ENCODE data around the gene AMOTL1. TPM values are rescaled to one million over a fixed set of nuclear protein-coding genes. Genes with fewer than 3 reads are reported as not detected.

AMOTL1 gene
- total RNA-seq, 1 donor from 2014 or later, result 57.1 TPM

DNA sequence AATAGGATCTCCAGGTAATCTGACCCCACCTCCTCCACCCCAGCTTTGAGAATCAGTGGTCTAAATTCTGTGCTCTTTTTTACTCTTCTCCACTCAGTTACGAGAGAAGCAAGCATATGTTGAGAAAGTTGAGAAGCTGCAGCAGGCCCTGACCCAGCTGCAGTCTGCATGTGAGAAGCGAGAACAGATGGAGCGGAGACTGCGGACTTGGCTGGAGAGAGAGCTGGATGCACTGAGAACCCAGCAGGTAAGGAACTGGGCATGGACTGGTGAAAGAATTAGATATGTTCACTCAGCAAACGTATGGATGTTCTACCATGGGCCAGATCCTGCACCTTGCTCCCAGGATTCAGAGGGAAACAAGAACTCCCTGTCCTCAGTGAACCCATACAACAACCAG, 85.7 kb downstream of the AMOTL1 start:
- DNase-seq (ENCODE audit: extremely low read depth, low read depth, low spot score), result no peak

DNA sequence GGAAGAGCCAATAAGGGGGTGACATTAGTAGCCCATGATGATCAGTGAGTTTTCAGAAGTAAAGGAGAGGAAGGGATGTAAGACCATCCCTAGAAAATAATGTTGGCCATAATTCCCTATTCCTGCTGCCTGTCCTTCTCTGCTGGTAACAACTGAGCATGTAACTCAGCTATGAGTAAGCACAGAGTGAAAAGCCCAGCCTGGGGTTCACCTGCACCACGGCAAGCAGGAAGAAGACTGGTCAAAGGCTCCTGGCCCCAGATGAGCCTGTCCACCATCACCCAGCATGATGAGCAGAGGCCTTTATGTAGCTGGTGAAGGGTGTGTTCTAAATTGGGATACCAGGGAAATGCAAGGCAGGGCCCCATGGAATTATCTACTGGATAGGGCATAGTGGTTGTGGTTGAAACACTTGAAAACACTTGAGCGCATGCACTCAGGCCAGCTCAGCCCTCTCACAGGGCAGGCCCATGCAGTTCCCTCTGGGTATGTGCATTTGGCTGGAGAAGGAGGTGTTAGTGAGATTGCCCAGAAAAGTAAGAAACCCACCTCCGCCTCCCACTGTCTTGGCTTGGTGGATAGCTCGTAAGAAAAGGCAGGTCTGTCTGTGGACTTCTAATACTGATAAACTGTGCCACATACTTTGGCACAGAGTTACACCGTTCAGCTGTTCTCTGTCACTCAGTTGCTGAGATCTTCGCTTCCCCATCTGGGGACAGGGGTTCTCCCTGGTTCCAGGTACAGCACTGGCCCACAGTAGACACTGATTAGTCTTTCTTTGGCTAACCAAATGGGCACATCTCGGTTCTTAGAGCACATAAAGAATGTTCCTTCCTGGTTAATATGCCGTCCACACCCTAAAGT, 86.8 kb downstream of the AMOTL1 start:
- DNase-seq (ENCODE audit: extremely low read depth, low read depth, low spot score), result no peak

DNA sequence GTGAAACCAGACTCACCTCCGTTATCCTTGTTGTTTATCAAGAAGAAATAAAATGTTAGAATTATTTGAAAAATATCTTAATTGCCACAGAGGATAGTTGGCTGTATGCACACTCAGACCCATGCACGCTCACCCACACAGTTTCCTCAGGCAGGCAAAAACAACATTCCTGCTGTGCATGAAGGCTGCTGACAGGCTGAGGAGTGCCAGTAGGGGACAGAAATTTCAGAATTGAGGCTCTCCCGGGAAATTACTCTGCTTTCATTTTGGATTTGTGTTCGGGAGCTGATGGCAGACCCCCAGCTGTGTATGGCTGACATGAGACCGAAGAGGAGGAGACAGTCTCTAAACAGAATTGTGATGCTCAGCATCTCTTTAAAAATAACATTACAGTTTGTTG, 87.5 kb downstream of the AMOTL1 start:
- DNase-seq (ENCODE audit: extremely low read depth, low read depth, low spot score), result no peak

DNA sequence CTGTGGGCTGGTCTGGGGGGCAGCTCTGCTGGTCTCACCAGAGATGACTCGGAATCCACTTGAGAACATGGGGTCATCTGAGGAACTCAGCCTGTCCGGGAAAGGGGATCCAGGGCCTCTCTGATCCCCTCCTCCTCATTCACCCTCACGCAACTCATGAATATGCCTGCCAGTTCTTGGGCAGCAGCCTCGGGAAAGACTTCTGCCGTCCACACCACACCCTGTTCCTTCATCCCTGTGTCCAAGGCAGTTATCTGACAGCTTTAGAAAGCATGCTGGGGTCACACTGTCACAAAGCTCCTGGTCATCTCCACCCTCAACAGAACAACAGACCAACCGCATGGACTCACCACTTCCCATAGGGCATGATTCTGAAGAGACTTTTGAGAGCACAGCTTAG, 88.3 kb downstream of the AMOTL1 start:
- DNase-seq (ENCODE audit: extremely low read depth, low read depth, low spot score), result no peak

DNA sequence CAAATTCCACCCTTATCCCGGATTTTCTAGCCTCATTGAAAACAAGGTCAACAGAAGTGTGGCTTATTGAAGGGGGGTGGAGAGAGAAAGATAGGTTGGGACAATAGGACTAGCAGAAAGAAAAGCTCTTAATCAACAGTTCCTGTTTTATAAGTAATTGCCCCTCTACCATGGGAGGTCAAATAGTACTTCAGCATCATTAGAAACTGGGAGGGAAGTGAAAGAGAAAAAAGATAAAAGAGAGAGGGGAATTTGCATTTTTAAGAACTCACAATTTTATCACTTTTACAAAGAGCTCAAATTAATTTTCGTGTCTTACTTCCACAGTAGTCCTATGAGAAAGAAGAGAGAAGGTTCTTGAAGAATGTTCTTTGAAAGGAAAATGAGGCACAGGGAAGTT, 89.2 kb downstream of the AMOTL1 start:
- no peak for DNase-seq (ENCODE audit: extremely low read depth, low read depth, low spot score)

DNA sequence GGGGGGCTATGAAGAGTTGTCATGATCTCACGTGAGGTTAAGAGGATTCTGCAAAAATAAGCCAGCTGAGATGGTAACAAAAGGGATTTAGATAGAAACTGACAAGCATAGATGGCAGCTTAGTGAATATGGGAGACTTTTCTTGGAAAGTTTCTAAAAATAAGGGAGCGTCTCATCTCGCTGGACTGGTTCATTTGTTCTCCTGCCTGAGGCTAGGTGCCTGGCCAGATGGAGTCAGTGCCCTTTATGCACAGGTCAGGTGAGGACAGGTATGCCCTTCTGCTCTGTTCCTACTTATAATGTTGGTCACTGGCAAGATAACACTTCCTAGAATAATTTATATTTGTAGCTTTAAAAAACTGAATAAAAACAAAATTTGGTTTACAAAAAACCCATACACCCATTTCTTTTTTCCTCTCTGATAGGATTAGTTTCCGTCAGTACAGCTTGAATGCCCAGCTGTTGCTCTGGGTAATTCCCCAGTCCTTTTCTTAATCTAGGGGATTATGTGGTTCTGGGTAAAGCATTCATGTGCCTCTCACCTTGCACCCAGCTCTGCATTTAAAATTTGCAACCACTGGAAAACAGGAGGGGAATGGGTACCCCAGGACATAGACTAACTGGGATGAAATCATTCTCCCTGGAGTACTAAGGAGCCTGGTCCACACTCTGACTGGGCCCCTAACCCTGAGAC, 90.0 kb downstream of the AMOTL1 start:
- DNase-seq (ENCODE audit: extremely low read depth, low read depth, low spot score), result no peak

DNA sequence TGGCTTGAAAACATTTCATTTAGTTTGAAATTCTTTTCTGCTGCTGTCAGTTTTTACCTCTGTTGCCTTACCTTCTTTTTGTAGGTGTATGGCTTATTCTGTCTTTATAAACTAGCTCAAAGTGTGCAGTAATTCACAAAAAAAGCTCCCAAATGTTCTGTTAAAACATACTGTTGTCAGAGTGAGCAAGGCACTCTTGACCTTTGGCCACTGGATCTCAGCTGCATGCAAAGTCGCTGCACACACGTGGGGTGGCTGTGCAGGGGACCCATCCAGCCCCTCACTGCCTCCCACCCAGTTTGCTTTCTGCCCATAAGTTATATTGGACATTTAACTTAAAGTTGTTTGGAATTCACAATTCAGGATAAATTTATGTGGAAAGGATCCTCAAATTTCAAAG, 92.2 kb downstream of the AMOTL1 start:
- DNase-seq (ENCODE audit: extremely low read depth, low read depth, low spot score), result no peak

DNA sequence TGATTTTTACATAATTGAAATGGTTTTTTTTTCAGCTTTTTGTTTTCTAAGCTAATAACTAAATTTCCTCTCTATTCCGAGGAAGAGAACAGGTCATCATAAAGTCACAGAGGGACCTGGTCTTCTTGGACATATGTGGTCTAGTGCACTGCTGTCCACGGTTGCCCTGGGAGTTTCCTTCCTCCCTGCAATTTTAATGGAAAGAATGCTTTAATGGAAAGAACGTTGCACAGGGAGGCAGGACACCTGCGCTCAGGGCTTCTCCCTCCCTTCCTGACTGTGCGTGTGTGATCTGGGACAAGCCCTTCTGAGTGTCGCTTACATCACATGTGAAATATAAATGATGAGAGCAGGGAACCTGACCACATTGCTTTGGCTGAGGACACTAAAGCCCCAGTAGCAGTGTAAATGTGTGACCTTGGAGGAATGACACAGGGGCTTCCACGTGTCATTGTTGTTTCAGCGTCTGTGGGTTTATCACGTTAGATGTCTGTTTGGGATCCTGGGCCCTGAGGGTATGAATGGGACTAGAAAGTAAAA, 93.2 kb downstream of the AMOTL1 start:
- DNase-seq (ENCODE audit: extremely low read depth, low read depth, low spot score), result no peak

DNA sequence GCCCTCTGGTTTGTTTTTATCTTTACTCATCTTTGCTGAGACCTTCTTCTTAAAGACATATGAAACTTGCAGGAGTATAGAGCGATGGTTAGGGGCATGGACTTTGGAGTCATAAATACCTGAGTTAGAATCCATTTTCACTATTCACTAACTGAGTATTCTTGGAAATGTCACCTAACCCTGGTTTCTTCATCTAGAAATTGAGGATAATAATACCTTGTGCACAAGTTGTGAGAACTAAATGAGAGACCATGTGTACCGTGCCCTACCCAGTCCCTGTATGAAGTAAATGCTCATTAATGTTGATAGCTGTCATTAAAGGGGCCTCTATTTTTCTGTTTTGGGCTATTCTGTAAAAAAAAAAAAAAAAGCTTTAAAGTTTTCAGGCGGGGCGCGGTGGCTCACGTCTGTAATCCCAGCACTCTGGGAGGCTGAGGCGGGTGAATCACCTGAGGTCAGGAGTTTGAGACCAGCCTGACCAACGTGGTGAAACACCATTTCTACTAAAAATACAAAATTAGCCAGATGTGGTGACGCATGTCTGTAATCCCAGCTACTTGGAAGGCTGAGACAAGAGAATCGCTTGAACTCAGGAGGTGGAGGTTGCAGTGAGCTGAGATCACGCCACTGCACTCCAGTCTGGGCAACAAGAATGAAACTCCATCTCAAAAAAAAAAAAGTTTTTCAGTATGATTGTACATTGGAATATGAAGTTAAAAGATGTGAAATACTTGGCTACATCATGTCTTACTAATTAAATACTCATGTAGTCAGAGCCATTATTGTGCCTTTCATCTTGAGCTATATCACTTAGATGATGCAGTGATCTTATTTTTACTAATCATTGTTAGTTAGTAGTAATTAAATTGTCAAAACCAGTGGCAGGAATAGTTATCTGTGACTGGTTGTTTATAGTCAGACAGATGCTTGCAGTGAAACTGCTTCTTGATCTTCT, 95.0 kb downstream of the AMOTL1 start:
- DNase-seq (ENCODE audit: extremely low read depth, low read depth, low spot score), result no peak

DNA sequence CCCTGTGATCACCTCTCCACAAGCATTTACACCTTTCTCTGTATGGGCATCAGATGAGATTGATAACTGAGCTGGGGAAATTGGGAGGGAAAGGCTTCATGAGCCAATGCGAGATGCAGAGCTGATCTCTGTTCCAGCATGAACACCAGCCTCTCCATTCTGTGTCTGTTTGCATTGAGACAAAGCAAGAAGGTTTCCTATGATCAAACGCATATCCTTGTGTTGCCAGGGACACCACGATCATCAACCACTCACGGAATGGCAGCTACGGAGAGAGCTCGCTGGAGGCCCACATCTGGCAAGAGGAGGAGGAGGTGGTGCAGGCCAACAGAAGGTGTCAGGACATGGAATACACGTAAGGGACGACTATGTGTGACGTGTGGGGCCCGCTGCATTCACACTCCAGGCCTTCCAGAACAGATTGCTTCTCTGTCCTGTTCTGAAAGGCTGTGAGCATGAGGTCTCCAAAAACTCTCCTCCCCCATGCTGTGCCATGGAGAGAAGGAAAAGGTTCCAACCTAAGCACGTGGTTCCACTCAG, 96.4 kb downstream of the AMOTL1 start:
- no peak for DNase-seq (ENCODE audit: extremely low read depth, low read depth, low spot score)

DNA sequence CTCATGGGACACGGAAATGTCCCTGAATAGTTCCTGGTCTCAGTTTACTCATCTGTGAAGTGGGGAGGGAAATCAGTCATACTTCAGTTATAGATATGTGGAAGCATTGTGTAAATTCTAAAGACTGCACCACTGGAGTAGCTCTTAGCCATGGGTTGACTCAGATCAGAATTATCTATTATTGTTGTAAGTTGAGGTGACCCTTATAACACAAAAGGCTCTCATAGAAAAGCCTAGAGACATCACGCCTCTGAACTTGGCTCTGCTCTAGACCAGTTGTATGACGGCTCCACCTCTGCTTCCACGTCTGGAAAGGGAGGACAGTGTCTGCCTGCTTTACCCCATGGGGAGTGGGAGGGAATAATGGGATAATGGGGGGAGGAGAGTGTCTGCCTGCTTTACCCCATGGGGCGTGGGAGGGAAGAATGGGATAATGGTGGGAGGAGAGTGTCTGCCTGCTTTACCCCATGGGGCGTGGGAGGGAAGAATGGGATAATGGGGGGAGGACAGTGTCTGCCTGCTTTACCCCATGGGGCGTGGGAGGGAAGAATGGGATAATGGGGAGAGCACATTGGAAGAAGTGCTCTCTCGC, 98.2 kb downstream of the AMOTL1 start:
- no peak for DNase-seq (ENCODE audit: extremely low read depth, low read depth, low spot score)

DNA sequence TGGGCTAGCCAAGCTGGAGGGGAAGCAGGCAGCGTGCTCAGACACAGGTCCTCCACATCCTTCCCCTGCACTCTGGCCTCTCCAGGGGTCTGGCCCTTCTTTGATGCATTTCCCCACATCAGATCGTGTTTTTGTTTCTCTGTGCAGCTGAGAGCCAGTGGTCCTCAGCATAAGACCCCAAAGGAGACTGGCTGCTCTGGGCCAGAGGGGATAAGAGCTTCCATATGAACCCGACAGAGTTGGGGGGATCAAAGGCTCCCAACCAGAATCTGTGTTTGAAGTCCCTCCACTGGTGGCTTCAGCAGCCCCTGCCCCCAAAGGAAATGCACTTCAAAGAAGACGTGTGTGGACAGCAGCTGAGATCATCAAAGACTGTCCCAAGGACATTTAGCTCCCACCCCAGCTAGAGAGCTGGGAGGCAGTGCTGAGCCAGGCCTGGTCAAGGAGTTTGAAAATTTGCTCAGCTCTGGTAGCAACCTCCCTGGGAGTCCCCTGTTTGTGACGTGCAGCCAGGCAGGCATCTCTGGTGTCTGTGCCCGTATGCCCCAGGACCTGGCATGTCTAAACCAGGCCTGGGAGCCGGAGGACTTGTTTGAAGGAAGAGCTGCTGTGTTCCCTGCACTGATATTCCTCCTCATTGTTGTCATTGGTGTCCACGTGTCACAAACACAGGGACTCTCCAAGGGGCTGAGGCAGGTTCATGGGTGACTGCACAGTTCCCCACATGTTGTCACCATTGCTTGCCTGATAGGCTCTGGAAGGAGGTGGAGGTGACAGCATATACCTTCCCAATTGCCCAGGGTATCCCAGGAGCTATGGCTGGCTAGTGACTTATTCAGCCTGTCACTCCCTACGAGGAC, 99.0 kb downstream of the AMOTL1 start:
- DNase-seq (ENCODE audit: extremely low read depth, low read depth, low spot score), result no peak

DNA sequence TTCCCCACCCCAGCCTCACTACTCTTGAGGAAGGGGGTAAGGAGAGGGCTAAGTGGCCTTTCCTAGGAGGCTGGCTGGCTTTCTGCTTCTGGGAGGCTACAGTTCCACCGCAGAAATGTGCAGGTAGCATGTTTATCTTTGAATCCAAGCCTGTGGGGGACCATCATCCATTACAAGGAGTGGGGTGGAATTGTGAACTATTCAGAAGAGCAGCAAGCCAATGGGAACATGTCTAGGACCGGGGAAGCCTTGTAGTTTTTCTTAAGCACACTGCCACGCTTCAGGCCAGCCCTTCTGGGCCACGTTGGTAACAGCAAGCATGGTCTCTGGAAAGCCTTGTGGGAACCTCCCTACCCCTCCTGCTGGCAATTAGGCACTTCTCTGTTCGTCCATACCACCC, 100.3 kb downstream of the AMOTL1 start:
- no peak for DNase-seq (ENCODE audit: extremely low read depth, low read depth, low spot score)

DNA sequence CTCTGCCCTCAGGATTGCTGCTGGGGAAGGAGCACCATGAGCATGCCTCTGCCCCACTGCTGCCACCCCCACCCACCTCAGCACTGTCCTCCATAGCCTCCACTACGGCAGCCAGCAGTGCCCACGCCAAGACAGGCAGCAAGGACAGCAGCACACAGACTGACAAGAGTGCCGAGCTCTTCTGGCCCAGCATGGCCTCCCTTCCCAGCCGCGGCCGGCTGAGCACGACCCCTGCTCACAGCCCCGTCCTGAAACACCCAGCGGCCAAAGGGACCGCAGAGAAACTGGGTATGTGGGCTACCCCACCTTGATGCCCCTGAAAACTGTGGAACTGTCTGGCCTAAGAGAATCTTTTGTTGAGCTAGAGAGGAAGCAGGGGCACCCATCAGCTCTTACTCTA, 101.0 kb downstream of the AMOTL1 start:
- DNase-seq (ENCODE audit: extremely low read depth, low read depth, low spot score), result no peak

DNA sequence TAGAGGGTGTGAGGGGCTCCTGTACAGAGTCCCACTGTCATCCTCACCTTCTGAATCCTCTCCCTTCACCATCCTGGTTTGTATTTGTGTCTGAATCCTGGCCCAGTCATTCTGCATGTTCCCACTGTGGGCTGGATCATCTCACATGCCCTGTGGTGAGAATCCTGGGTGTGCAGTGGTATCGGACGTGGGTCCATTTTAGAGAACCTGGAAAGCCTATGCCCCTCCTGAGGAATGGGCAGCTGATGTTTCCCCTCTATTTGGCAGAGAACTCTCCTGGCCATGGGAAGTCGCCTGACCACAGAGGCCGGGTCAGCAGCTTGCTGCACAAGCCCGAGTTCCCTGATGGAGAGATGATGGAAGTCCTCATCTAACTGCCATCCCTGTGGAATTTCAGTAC, 102.3 kb downstream of the AMOTL1 start:
- no peak for DNase-seq (ENCODE audit: extremely low read depth, low read depth, low spot score)

DNA sequence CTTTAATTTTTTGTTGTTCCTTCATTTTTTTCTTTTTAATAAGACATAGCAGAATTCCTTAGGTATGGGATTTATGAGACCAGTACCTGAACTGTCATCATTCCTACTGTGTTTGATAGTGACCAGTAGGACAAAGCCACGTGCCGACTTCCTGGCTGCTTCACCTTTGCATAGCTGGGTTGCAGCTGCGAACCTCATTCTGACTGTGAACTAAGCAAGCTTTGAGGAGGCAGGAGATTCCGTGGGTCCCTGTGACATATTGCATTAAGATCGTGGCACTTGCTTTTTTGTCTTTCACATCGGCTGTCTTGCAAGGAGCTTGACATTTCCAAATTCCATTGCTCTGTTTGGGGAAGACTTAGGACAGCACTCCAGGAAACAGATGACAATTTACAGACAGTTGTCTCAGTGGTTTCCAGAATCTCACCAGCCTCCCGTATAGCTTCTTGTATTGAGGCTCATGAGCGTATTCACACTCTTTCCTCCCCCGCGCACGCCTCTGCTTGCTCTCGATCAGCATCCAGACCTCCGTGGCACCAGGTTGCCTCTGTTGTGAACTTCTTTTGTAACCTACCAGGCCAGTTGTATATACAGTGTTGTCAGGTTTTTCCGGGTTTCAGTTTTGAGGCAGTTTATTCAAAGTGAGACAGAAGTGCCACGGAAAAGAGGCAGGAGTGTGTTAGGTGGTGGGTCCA, 103.5 kb downstream of the AMOTL1 start:
- no peak for DNase-seq (ENCODE audit: extremely low read depth, low read depth, low spot score)

DNA sequence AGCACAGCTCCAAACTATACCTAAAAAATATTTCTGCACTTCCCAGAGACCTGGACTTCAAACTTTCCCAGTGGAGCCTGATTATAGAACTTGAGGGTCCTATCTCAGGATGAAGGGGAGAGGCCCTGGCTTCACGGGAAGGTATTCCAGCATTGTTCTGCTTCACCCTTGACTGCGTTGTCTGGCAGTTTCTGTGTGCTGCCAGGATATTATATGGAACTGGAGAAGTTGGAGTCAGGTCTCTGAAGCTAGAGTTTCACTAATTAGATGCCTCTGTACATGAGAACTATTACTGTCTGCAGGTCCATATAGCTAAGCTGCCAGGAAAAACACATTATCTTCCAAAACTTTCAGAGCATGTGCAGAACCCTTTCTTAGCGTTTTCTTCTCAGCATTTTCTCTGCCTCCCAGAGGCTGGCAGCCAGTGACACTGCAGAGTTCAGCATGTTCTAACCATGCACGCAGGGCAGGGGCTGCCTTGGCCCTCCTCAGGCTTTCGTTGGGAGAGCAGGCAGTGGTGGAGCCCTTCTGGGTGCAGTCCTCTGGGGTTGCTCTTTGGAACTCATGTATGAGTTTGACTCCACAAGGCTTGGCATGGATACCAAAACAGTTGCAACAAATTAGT, 105.9 kb downstream of the AMOTL1 start:
- no peak for DNase-seq (ENCODE audit: extremely low read depth, low read depth, low spot score)

DNA sequence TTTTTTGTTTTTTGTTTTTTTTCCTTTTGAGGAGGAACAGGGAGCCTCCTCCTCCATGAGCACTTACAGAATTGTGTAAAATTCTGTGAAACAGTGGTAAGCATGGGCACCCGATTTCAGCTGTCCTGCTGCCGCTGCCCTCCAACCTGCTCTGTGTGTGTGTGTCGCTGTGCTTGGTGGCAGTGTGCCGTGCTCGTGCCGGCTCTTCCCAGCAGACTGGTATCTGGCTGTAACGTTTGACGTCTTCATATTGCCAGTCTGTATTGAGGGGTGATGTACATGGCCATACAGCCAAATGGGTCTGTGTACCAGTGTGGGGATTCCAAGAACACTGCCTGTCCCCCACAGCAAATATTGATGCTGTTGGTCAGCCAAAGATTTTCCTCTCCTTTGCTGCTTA, 108.1 kb downstream of the AMOTL1 start:
- no peak for DNase-seq (ENCODE audit: extremely low read depth, low read depth, low spot score)
